ENCODE measurements around the gene AQR.

Gene AQR

DNA sequence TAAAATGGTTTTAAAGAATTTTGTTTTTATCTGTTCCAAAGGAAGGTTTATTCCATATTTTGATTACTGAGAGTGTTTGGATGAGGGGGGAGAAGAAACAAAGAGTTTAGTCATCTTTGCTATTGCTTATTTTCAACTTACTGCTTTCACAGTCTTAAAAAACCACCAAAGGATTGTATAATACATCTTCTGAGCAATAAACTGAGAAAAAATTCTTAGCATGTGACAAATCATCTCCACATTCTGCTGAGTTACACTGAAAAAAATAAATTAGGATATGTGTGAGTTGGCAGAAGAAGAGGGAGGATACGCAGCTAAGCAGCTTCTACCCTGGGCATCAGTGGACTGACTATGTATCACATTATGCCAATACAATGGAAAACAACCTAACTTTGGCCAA is 151.0 kb downstream of the AQR start (continued):
- TF ChIP-seq, protein P1, sequence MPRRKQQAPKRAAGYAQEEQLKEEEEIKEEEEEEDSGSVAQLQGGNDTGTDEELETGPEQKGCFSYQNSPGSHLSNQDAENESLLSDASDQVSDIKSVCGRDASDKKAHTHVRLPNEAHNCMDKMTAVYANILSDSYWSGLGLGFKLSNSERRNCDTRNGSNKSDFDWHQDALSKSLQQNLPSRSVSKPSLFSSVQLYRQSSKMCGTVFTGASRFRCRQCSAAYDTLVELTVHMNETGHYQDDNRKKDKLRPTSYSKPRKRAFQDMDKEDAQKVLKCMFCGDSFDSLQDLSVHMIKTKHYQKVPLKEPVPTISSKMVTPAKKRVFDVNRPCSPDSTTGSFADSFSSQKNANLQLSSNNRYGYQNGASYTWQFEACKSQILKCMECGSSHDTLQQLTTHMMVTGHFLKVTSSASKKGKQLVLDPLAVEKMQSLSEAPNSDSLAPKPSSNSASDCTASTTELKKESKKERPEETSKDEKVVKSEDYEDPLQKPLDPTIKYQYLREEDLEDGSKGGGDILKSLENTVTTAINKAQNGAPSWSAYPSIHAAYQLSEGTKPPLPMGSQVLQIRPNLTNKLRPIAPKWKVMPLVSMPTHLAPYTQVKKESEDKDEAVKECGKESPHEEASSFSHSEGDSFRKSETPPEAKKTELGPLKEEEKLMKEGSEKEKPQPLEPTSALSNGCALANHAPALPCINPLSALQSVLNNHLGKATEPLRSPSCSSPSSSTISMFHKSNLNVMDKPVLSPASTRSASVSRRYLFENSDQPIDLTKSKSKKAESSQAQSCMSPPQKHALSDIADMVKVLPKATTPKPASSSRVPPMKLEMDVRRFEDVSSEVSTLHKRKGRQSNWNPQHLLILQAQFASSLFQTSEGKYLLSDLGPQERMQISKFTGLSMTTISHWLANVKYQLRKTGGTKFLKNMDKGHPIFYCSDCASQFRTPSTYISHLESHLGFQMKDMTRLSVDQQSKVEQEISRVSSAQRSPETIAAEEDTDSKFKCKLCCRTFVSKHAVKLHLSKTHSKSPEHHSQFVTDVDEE (CRISPR knock-in tag; IDR thresholded peaks at IDR 0.05), result no peak
- TF ChIP-seq RARB (CRISPR knock-in tag; IDR thresholded peaks at IDR 0.05), result no peak
- no peak for TF ChIP-seq SNAI2 (CRISPR knock-in tag; IDR thresholded peaks at IDR 0.05)
- TF ChIP-seq, protein P2, sequence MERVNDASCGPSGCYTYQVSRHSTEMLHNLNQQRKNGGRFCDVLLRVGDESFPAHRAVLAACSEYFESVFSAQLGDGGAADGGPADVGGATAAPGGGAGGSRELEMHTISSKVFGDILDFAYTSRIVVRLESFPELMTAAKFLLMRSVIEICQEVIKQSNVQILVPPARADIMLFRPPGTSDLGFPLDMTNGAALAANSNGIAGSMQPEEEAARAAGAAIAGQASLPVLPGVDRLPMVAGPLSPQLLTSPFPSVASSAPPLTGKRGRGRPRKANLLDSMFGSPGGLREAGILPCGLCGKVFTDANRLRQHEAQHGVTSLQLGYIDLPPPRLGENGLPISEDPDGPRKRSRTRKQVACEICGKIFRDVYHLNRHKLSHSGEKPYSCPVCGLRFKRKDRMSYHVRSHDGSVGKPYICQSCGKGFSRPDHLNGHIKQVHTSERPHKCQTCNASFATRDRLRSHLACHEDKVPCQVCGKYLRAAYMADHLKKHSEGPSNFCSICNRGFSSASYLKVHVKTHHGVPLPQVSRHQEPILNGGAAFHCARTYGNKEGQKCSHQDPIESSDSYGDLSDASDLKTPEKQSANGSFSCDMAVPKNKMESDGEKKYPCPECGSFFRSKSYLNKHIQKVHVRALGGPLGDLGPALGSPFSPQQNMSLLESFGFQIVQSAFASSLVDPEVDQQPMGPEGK (CRISPR knock-in tag; IDR thresholded peaks at IDR 0.05; ENCODE audit: borderline replicate concordance), result no peak

DNA sequence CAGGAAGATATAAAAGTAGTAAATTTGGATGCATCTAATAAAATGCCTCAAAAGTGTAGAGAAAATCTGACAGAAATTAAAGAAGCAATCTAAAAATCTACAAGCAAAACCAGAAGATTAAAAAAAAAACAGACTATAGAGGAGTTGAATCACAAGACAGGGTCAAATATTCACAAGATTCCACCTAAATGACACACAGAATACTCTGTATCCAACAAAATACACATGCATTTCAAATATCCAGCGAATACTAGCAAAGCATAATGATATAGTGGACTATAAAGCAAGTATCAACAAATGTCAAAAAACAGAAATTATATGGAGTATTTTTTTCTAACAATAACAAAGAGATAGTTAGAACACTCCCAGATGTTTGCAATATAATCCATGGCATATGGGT is 153.7 kb downstream of the AQR start:
- TF ChIP-seq CSDC2 (CRISPR knock-in tag; IDR thresholded peaks at IDR 0.05) (no peak), GLIS3 (CRISPR knock-in tag; IDR thresholded peaks at IDR 0.05) (no peak), ARNTL (CRISPR knock-in tag; IDR thresholded peaks at IDR 0.05; ENCODE audit: borderline replicate concordance, low read depth) (no peak), SNAI2 (CRISPR knock-in tag; IDR thresholded peaks at IDR 0.05) (no peak), TOX (CRISPR knock-in tag; IDR thresholded peaks at IDR 0.05; ENCODE audit: borderline replicate concordance) (no peak), PPARA (CRISPR knock-in tag; IDR thresholded peaks at IDR 0.05; ENCODE audit: borderline replicate concordance) (no peak)
- TF ChIP-seq, protein P3, sequence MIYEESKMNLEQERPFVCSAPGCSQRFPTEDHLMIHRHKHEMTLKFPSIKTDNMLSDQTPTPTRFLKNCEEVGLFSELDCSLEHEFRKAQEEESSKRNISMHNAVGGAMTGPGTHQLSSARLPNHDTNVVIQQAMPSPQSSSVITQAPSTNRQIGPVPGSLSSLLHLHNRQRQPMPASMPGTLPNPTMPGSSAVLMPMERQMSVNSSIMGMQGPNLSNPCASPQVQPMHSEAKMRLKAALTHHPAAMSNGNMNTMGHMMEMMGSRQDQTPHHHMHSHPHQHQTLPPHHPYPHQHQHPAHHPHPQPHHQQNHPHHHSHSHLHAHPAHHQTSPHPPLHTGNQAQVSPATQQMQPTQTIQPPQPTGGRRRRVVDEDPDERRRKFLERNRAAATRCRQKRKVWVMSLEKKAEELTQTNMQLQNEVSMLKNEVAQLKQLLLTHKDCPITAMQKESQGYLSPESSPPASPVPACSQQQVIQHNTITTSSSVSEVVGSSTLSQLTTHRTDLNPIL (CRISPR knock-in tag; IDR thresholded peaks at IDR 0.05; ENCODE audit: low read depth), result no peak
- TF ChIP-seq, protein P4, sequence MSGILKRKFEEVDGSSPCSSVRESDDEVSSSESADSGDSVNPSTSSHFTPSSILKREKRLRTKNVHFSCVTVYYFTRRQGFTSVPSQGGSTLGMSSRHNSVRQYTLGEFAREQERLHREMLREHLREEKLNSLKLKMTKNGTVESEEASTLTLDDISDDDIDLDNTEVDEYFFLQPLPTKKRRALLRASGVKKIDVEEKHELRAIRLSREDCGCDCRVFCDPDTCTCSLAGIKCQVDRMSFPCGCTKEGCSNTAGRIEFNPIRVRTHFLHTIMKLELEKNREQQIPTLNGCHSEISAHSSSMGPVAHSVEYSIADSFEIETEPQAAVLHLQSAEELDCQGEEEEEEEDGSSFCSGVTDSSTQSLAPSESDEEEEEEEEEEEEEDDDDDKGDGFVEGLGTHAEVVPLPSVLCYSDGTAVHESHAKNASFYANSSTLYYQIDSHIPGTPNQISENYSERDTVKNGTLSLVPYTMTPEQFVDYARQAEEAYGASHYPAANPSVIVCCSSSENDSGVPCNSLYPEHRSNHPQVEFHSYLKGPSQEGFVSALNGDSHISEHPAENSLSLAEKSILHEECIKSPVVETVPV (CRISPR knock-in tag; IDR thresholded peaks at IDR 0.05), result no peak
- ATAC-seq, result no peak

DNA sequence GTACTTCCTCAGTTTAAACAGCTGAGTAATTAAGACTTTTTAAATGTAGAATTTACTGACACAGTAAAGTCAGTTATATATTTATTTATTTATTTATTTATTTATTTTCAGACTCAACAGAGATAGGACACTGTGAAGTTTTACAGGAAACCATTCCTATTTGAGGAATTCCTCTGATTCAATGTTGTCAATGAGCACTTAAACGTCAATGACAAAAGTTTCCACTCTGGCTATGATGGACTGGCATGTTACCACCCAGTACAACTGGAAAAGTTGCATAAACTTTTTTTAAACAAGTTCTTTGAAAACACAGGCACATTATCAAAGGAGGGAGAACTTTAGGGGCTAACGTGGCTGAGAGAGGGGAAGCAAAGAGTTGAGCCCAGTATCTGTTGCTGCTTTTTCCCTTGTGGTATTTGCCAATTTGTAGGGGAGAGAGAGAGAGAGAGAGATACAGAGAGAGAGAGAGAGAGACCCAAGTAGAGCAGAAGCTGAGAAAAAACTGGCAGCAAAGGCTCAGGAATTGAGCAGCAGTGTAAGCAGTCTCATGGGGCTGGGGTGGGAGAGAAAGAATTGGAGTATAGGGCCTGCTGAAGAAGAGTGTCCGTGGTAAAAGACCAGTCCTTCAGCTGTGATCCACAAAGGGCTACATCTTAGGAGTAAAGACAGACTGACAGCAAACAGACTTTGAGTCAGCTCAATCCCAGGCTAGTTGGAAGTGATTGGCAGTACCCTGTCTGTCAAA is 155.9 kb downstream of the AQR start:
- ATAC-seq, result no peak
- TF ChIP-seq BACH2 (CRISPR knock-in tag; IDR thresholded peaks at IDR 0.05; ENCODE audit: borderline replicate concordance), result no peak
- no peak for TF ChIP-seq ZNF8 (CRISPR knock-in tag; IDR thresholded peaks at IDR 0.05)
- no peak for TF ChIP-seq RARB (CRISPR knock-in tag; IDR thresholded peaks at IDR 0.05)
- TF ChIP-seq ZC3H10 (CRISPR knock-in tag; IDR thresholded peaks at IDR 0.05), result no peak
- no peak for TF ChIP-seq ZFP3 (CRISPR knock-in tag; IDR thresholded peaks at IDR 0.05)
- TF ChIP-seq ESRRG (CRISPR knock-in tag; IDR thresholded peaks at IDR 0.05), result no peak
- TF ChIP-seq ZFP30 (CRISPR knock-in tag; IDR thresholded peaks at IDR 0.05), result no peak
- no peak for TF ChIP-seq TCF4 (CRISPR knock-in tag; IDR thresholded peaks at IDR 0.05; ENCODE audit: borderline replicate concordance)
- TF ChIP-seq PPARA (CRISPR knock-in tag; IDR thresholded peaks at IDR 0.05; ENCODE audit: borderline replicate concordance), result no peak
- TF ChIP-seq ZNF70 (CRISPR knock-in tag; IDR thresholded peaks at IDR 0.05), result no peak
- no peak for TF ChIP-seq ARNTL (CRISPR knock-in tag; IDR thresholded peaks at IDR 0.05; ENCODE audit: borderline replicate concordance, low read depth)
- TF ChIP-seq ISL1 (CRISPR knock-in tag; IDR thresholded peaks at IDR 0.05), result no peak
- TF ChIP-seq, protein P3 (CRISPR knock-in tag; IDR thresholded peaks at IDR 0.05; ENCODE audit: low read depth), result no peak
- TF ChIP-seq OSR1 (CRISPR knock-in tag; IDR thresholded peaks at IDR 0.05), result no peak
- TF ChIP-seq ZNF565 (CRISPR knock-in tag; conservative IDR thresholded peaks at IDR 0.05; ENCODE audit: low read depth), result no peak
- no peak for TF ChIP-seq TOX (CRISPR knock-in tag; IDR thresholded peaks at IDR 0.05; ENCODE audit: borderline replicate concordance)
- TF ChIP-seq CSDC2 (CRISPR knock-in tag; IDR thresholded peaks at IDR 0.05), result no peak
- no peak for TF ChIP-seq SNAI2 (CRISPR knock-in tag; IDR thresholded peaks at IDR 0.05)
- TF ChIP-seq, protein P1 (CRISPR knock-in tag; IDR thresholded peaks at IDR 0.05), result no peak
